ENCODE results near the gene NAPG.
A peak's percentile ranks its signal among the peaks of the same experiment; 100 is the strongest.

NAPG gene

GRCh38 chr18:10482363-10482984 lies 43.4 kb upstream of the NAPG start:
- no peaks in the 10 kb centered on the region; the same call in 1 of the 2 replicates for H3K27me3 ChIP-seq (replicated peaks; ENCODE audit: control insufficient read depth, insufficient read depth, low read length)
- TF ChIP-seq CTCF (IDR thresholded peaks at IDR 0.05; ENCODE audit: insufficient read depth, low read length, poor library complexity, severe bottlenecking): peak; percentile 28
- H3K4me3 ChIP-seq (replicated peaks; ENCODE audit: low read depth, low read length): no peak overlapping the region
- DNase-seq (ENCODE audit: extremely low read depth, insufficient read length): no peak
- no peaks in the 10 kb centered on the region for H3K36me3 ChIP-seq (ENCODE audit: control insufficient read depth, insufficient read depth, low read length)

- no peak overlapping the region for H3K4me3 ChIP-seq (replicated peaks; ENCODE audit: low read depth, low read length)
- no peaks in the 10 kb centered on the region; the same call in 1 of the 2 replicates for H3K27me3 ChIP-seq (replicated peaks; ENCODE audit: control insufficient read depth, insufficient read depth, low read length)
- no peak for TF ChIP-seq CTCF (IDR thresholded peaks at IDR 0.05; ENCODE audit: insufficient read depth, low read length, poor library complexity, severe bottlenecking)
- DNase-seq (ENCODE audit: extremely low read depth, insufficient read length): peak; percentile 68
- H3K36me3 ChIP-seq (ENCODE audit: control insufficient read depth, insufficient read depth, low read length): no peaks in the 10 kb centered on the region
Observed at GRCh38 chr18:10482985-10483949, 42.6 kb upstream of the NAPG start.

GRCh38 chr18:10485475-10485874 lies 40.4 kb upstream of the NAPG start:
- DNase-seq (ENCODE audit: extremely low read depth, insufficient read length): no peak
- no peak for TF ChIP-seq CTCF (IDR thresholded peaks at IDR 0.05; ENCODE audit: insufficient read depth, low read length, poor library complexity, severe bottlenecking)
- Histone ChIP-seq H3K27me3 (replicated peaks; ENCODE audit: control insufficient read depth, insufficient read depth, low read length) (no peaks in the 10 kb centered on the region), H3K4me3 (replicated peaks; ENCODE audit: low read depth, low read length) (no peak overlapping the region), H3K36me3 (ENCODE audit: control insufficient read depth, insufficient read depth, low read length) (no peaks in the 10 kb centered on the region)

- Histone ChIP-seq H3K36me3 (ENCODE audit: control insufficient read depth, insufficient read depth, low read length) (no peaks in the 10 kb centered on the region), H3K4me3 (replicated peaks; ENCODE audit: low read depth, low read length) (no peak overlapping the region), H3K27me3 (replicated peaks; ENCODE audit: control insufficient read depth, insufficient read depth, low read length) (no peaks in the 10 kb centered on the region)
- no peak for TF ChIP-seq CTCF (IDR thresholded peaks at IDR 0.05; ENCODE audit: insufficient read depth, low read length, poor library complexity, severe bottlenecking)
- no peak for DNase-seq (ENCODE audit: extremely low read depth, insufficient read length)
Observed at GRCh38 chr18:10486362-10486761, 39.5 kb upstream of the NAPG start.

GRCh38 chr18:10487154-10487553 lies 38.7 kb upstream of the NAPG start:
- no peaks in the 10 kb centered on the region for H3K27me3 ChIP-seq (replicated peaks; ENCODE audit: control insufficient read depth, insufficient read depth, low read length)
- no peak for TF ChIP-seq CTCF (IDR thresholded peaks at IDR 0.05; ENCODE audit: insufficient read depth, low read length, poor library complexity, severe bottlenecking)
- H3K4me3 ChIP-seq (replicated peaks; ENCODE audit: low read depth, low read length): no peak overlapping the region
- DNase-seq (ENCODE audit: extremely low read depth, insufficient read length): no peak
- no peaks in the 10 kb centered on the region for H3K36me3 ChIP-seq (ENCODE audit: control insufficient read depth, insufficient read depth, low read length)

All from GM06990 (cell line).